PFSK-1 (cell line): ENCODE data around the gene SH2D7.

Experiments used
- POLR2AphosphoS5 ChIP-seq: IDR thresholded peaks from 2 replicates; pipeline ENCODE4 v1.6.1; 2012; ENCODE audit warnings: low read depth, mild to moderate bottlenecking, control low read depth, low read length, moderate library complexity
- SIN3A ChIP-seq: IDR thresholded peaks from 2 replicates; pipeline ENCODE4 v1.6.1; 2012; ENCODE audit warnings: mild to moderate bottlenecking, low read length, moderate library complexity, borderline replicate concordance; ENCODE audit not compliant: insufficient read depth
- TF ChIP-seq, protein P1 (sequence below), 2 experiments: IDR thresholded peaks; 2 replicates each; pipeline versions ENCODE4 v1.6.1 to v1.8.0; 2011 to 2012; ENCODE audit warnings: low read depth in 2 of 2, low read length in 2 of 2, control low read depth in 1 of 2, inconsistent platforms in 1 of 2, mild to moderate bottlenecking in 1 of 2, moderate library complexity in 1 of 2; ENCODE audit not compliant: insufficient read depth in 1 of 2

- TF ChIP-seq POLR2AphosphoS5 (no peak), SIN3A (no peak)
- TF ChIP-seq, protein P1, sequence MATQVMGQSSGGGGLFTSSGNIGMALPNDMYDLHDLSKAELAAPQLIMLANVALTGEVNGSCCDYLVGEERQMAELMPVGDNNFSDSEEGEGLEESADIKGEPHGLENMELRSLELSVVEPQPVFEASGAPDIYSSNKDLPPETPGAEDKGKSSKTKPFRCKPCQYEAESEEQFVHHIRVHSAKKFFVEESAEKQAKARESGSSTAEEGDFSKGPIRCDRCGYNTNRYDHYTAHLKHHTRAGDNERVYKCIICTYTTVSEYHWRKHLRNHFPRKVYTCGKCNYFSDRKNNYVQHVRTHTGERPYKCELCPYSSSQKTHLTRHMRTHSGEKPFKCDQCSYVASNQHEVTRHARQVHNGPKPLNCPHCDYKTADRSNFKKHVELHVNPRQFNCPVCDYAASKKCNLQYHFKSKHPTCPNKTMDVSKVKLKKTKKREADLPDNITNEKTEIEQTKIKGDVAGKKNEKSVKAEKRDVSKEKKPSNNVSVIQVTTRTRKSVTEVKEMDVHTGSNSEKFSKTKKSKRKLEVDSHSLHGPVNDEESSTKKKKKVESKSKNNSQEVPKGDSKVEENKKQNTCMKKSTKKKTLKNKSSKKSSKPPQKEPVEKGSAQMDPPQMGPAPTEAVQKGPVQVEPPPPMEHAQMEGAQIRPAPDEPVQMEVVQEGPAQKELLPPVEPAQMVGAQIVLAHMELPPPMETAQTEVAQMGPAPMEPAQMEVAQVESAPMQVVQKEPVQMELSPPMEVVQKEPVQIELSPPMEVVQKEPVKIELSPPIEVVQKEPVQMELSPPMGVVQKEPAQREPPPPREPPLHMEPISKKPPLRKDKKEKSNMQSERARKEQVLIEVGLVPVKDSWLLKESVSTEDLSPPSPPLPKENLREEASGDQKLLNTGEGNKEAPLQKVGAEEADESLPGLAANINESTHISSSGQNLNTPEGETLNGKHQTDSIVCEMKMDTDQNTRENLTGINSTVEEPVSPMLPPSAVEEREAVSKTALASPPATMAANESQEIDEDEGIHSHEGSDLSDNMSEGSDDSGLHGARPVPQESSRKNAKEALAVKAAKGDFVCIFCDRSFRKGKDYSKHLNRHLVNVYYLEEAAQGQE (IDR thresholded peaks at IDR 0.05; ENCODE audit: insufficient read depth in 1 of 2, low read depth in 2 of 2, low read length in 2 of 2): no peak
Measured at GRCh38 chr15:78054518-78054917, 37.8 kb upstream of the SH2D7 start.
